ENCODE measurements around the gene CDK14.

CDK14 gene

DNA sequence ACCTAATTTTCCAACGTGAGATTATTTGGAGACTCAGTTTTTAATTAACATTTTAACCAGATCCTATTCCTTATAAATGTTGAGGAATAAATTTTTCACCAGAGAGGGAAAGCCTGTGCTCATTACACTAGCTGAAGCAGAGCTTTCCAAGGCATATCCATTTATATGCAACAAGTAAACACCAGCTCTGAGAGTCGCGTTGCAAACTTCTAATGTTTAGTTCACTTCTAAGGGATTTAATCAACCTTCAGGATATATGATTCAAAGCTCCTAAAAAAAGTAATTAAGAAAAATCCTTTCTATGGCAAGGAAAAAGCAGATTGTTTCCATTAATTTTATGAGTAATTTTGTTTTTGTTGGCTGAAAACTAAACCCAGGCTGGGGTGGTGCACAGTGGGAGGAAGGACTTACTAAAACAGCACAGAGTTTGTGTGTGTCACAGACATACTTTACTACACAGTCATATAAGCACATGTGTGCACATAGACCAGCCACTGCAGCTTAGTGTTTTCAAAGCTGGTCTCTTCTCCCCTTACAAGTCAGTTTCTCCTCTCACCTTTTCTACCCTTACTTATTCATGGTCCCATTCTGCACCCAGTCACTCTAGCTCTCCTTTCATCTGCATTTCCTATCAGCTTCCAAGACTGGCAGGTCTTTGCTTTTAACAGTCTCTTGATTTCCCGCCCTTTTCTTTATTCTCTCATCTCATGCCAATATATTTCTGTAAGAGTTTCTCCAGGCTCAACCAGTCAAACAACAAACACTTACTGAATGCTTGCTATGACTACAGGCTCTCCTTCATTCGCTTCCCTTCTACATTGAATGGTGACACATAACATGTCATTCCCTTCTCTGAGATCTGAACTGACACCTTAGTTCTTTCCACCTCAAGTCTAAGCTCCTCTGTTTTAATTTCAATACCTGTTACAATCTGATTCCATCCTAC lies 587.0 kb downstream of the CDK14 start:
- no peak for FAIRE-seq

GRCh38 chr7:91185771-91186170 lies 589.6 kb downstream of the CDK14 start:
- no peak for FAIRE-seq

DNA sequence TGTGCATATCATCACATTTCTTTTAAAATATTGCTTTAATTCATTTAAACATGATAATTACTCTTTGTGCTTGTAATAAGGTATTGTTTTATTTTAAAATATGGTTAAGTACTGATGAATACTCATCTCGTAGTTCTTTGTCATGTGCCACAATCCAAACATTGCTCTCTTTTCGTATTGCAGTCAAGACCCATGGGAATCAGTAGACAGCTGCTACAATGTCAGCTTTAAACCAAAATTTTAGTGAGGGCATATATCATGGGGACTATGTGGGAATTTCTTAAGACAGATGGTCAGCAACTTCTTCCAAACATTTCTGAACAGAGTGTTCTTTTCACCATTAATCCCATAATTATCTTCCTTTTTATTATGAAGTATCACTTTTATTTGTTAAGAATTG lies 590.9 kb downstream of the CDK14 start:
- FAIRE-seq = no peak

- no peak for FAIRE-seq
These were observed 595.6 kb downstream of the CDK14 start for GRCh38 chr7:91191771-91192170.

- no peak for FAIRE-seq
These were observed 597.0 kb downstream of the CDK14 start for GRCh38 chr7:91193141-91193540.

DNA sequence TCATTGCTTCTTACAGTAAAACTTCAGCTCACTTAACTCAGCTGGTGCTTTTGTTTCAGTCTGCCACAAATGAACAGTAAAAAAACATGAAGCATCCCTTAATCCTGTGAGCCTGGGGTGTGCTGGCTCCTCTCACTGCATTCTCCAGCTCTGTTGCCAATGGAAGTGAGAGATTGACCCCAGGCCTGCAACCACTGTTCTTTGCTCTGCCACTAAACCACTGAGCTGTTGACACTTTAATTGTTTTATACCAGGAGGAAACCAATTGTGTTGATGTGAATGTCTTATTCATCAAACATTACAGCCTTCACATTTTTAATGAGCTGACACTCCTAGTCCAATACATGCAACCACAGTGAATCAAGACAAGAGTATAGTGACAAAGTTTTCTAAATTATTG lies 598.7 kb downstream of the CDK14 start:
- no peak for FAIRE-seq

GRCh38 chr7:91196058-91196457 lies 599.9 kb downstream of the CDK14 start:
- no peak for FAIRE-seq

DNA sequence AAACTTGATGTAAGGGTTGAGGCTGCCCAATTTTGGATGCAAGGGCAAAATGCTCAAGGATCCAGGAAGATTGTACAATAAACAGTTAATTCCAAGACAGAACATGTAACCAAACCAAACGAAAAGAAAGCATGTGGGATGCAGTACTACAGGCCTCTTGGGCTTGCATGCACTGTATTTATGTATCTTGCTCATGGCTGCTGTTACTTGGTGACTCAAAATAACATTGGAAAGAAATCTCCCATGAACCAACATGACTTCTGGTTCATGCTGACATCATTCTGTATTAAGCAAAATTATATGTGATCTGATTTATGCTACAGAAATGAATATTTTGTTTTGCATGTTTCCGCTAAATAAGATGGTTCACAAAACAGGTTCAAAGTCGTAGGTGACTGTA lies 602.2 kb downstream of the CDK14 start:
- FAIRE-seq = no peak

- FAIRE-seq = no peak
These were observed 603.5 kb downstream of the CDK14 start for GRCh38 chr7:91199601-91200000.

DNA sequence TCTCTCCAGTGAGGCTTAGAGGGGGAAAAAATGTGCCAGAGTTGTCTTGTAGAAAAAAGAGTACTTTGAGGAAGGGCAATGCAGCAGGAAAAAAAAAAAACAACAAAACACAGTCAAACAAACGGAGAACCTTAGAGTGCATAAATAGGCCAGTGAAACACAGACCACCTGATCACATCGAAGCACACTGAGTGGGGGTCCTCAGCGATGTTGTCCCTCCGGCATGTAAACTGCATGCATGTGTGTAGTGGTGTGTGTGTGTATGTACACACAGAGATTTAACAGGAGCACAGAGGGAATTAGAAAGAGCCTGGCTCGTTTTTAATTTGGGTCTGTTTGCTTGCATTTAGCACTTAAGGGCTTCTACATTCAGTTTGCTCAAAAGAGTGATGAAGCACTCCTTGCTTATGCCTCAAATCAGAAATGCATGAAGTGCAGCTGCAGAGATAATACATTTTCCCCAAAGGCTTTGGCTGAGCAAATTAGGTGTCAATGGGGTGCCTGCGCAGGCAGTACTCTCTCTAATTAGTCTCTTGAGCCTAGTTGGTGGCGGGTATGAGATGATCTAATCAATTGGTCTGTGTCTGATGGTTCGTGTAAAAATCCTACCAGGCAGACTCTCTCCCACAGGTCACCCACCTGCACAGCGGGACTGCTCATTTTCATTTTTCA lies 605.5 kb downstream of the CDK14 start:
- FAIRE-seq = no peak

- FAIRE-seq = no peak
These were observed 610.3 kb downstream of the CDK14 start for GRCh38 chr7:91206361-91206960.

DNA sequence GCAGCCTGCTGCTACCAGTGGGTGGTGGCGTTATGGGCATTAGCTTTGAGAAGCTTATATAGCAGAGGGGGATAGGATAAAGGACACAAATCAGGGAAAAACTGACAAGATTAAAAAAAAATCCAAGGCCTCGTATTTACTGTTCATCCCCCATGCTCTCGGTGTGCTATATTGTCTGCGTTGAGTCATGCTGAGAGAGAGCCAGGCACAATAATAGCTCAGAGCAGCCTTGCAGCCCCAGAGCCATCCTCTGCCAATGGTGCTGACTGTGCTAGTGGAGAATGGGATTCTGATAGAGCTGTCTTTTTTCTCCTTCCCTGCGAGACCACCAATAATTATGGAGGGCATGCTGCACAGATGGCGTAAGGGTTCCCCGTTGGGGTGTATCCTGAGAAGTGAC lies 616.5 kb downstream of the CDK14 start:
- no peak for FAIRE-seq

GRCh38 chr7:91226411-91226810 lies 630.3 kb downstream of the CDK14 start:
- no peak for FAIRE-seq

DNA sequence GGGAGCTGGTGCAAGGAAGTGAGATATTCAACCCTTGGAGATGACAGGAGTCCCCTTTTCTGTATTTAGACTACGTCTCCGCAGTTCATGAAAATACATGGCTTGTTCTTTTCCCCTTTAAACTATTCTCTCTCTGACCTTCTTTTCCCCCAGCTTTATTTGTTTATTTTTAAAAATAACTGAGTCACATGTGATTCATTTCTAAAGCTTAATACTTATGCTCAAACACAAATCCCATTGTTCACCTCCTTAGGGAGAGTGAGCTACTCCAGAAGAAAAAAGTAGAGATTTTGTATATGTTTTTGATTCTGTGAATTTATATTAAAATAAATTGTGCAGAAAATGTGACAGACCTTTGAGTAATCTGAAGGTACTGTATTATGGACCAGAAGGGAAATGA lies 632.2 kb downstream of the CDK14 start:
- FAIRE-seq = no peak

DNA sequence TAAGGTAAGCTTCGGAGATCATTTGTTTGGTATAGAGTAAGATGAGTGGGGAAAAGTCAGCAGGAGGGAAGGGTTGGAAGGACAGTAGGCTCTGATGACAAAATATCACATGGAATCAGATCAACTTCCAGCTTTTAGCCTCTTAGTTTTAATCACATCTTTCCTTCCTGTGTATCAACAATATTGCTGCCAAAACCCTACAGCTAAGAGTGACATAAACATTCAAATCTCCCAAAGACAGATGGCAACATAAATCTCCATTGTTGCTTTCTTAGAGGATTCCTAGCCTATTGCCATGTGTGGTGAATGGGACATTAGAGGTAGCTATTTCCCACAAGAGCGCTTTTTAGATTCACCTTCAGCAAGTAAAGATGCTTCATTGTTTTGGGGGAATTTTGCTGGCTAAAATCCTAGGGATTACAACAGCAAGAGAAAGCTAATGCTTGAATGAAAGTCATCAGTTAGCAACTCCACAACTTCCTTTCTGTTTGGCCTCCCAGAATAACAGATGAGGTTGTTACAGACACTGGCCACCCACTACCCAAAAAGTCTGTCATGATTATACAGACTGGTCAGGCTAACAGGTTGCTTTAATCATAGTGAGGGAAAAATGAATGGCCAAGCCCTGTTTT lies 632.9 kb downstream of the CDK14 start:
- no peak for FAIRE-seq

- no peak for FAIRE-seq
These were observed 634.0 kb downstream of the CDK14 start for GRCh38 chr7:91230100-91230499.

DNA sequence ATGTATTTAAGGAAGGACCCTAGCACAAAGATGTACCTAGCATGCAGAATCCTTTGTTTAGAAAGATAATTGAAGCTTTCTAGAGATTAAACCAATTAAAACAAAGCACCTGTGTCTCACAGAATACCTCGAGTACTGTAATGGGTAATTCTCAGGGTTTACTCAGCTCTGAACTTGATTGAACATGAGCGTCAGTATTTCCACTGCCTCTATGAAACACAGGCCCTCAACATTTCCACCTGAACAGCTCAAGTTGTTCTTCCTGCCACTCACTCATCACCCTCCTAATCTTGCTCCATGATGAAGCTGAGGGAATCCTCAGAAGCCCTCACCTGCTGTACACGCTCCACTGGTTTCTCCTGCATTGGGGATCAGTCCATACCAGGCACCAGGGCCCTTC lies 634.4 kb downstream of the CDK14 start:
- FAIRE-seq = no peak

- no peak for FAIRE-seq
These were observed 637.1 kb downstream of the CDK14 start for GRCh38 chr7:91233212-91233611.

- no peak for FAIRE-seq
These were observed 639.2 kb downstream of the CDK14 start for GRCh38 chr7:91235211-91235832.

- no peak for FAIRE-seq
These were observed 643.1 kb downstream of the CDK14 start for GRCh38 chr7:91239171-91239604.

GRCh38 chr7:91239772-91240171 lies 643.7 kb downstream of the CDK14 start:
- no peak for FAIRE-seq

DNA sequence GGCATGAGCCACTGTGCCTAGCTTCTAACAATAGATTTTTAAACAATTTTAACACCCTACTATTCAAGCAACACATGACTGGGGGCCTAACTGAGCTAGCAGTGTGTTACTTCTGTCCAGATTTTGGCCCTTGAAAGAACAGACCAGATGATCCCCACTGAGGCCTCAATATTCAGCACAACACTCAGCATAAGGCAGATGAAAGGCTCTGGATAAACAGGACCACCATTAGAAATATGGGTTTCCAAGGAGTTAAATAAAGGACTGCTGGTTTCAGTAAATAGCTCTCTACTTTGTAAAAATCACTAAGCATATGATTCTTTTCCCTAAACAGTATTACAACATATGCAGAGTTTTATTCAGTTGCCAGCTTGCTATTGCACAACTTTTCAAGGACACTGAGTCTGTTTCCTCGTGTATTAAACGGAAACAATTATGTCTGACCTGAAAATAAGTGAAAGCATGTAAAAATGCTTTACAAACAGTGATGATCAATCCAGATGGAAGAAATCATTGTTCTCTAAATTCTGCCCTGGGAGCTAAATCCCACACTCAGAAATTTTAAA lies 644.3 kb downstream of the CDK14 start:
- no peak for FAIRE-seq
